Skin epidermis (tissue), 12 donors: ENCODE data around the gene KCNQ5.
"Not testable (repeated sequence)": the region's sequence is repeated elsewhere in the genome, so short reads cannot be mapped to it uniquely, and the experiment has no call there.

Source experiments
- H3K27ac ChIP-seq, 21 experiments: fragments of 200-600 bp; sonication (generic) in 11 of 21; one replicate each; pipeline ENCODE4 v1.5.0; 2020; ENCODE audit warnings: mild to moderate bottlenecking in 3 of 21, inconsistent platforms in 2 of 21, moderate library complexity in 2 of 21
- H3K4me3 ChIP-seq, 7 experiments: fragments of 200-600 bp; sonication (generic) in 2 of 7; one replicate each; pipeline ENCODE4 v1.5.0; 2020; ENCODE audit warnings: inconsistent platforms in 2 of 7, mild to moderate bottlenecking in 2 of 7, moderate library complexity in 1 of 7

Gene KCNQ5

GRCh38 chr6:72865467-72865866 lies 243.6 kb downstream of the KCNQ5 start:
- H3K27ac ChIP-seq: no peak overlapping the region
- H3K4me3 ChIP-seq: no peak overlapping the region

- no peak overlapping the region for H3K4me3 ChIP-seq
These were observed 247.8 kb downstream of the KCNQ5 start for GRCh38 chr6:72869621-72870020.

GRCh38 chr6:72873433-72873832 lies 251.6 kb downstream of the KCNQ5 start:
- no peak overlapping the region for H3K4me3 ChIP-seq
- no peak overlapping the region for H3K27ac ChIP-seq

More at GRCh38 chr6:72869621-72870020, 247.8 kb downstream of the KCNQ5 start:
- H3K27ac ChIP-seq: no peak overlapping the region

GRCh38 chr6:72876256-72876655 lies 254.4 kb downstream of the KCNQ5 start:
- Histone ChIP-seq H3K27ac (no peak overlapping the region), H3K4me3 (no peak overlapping the region)

- no peak overlapping the region for H3K4me3 ChIP-seq
These were observed 264.3 kb downstream of the KCNQ5 start for GRCh38 chr6:72886170-72886569.

GRCh38 chr6:72890233-72890632 lies 268.4 kb downstream of the KCNQ5 start:
- Histone ChIP-seq H3K27ac (no peak overlapping the region), H3K4me3 (no peak overlapping the region)

More at GRCh38 chr6:72886170-72886569, 264.3 kb downstream of the KCNQ5 start:
- no peak overlapping the region for H3K27ac ChIP-seq

- Histone ChIP-seq H3K27ac (no peak overlapping the region), H3K4me3 (no peak overlapping the region)
These were observed 268.8 kb downstream of the KCNQ5 start for GRCh38 chr6:72890671-72891070.

GRCh38 chr6:72892901-72893300 lies 271.0 kb downstream of the KCNQ5 start:
- Histone ChIP-seq H3K27ac (no peak overlapping the region), H3K4me3 (no peak overlapping the region)

- Histone ChIP-seq H3K4me3 (no peak overlapping the region), H3K27ac (no peak overlapping the region)
These were observed 272.2 kb downstream of the KCNQ5 start for GRCh38 chr6:72894091-72894490.

GRCh38 chr6:72898313-72898712 lies 276.4 kb downstream of the KCNQ5 start:
- not testable (repeated sequence) for H3K27ac ChIP-seq, H3K4me3 ChIP-seq

- H3K27ac ChIP-seq: no peak overlapping the region
- no peak overlapping the region for H3K4me3 ChIP-seq
These were observed 284.0 kb downstream of the KCNQ5 start for GRCh38 chr6:72905705-72906478.

- no peak overlapping the region for H3K4me3 ChIP-seq
- H3K27ac ChIP-seq: no peak overlapping the region
These were observed 289.7 kb downstream of the KCNQ5 start for GRCh38 chr6:72911463-72912155.

GRCh38 chr6:72913797-72914196 lies 291.9 kb downstream of the KCNQ5 start:
- no peak overlapping the region for H3K4me3 ChIP-seq

GRCh38 chr6:72916298-72916697 lies 294.4 kb downstream of the KCNQ5 start:
- Histone ChIP-seq H3K4me3 (no peak overlapping the region), H3K27ac (no peak overlapping the region)

More at GRCh38 chr6:72913797-72914196, 291.9 kb downstream of the KCNQ5 start:
- no peak overlapping the region for H3K27ac ChIP-seq

- no peak overlapping the region for H3K27ac ChIP-seq
- no peak overlapping the region for H3K4me3 ChIP-seq
These were observed 295.0 kb downstream of the KCNQ5 start for GRCh38 chr6:72916906-72917305.

- no peak overlapping the region for H3K27ac ChIP-seq
- H3K4me3 ChIP-seq: no peak overlapping the region
These were observed 300.5 kb downstream of the KCNQ5 start for GRCh38 chr6:72922401-72922800.

GRCh38 chr6:72925136-72925535 lies 303.3 kb downstream of the KCNQ5 start:
- Histone ChIP-seq H3K27ac (no peak overlapping the region), H3K4me3 (no peak overlapping the region)

- Histone ChIP-seq H3K4me3 (no peak overlapping the region), H3K27ac (no peak overlapping the region)
These were observed 308.8 kb downstream of the KCNQ5 start for GRCh38 chr6:72930556-72931132.

- H3K27ac ChIP-seq: no peak overlapping the region
- H3K4me3 ChIP-seq: no peak overlapping the region
These were observed 309.5 kb downstream of the KCNQ5 start for GRCh38 chr6:72931325-72931887.

- Histone ChIP-seq H3K4me3 (no peak overlapping the region), H3K27ac (no peak overlapping the region)
These were observed 311.4 kb downstream of the KCNQ5 start for GRCh38 chr6:72933233-72933632.
